GM21390 (cell line): ENCODE results near the gene FSHR.

Experiments
- ATAC-seq: cut with Tn5 transposase; IDR thresholded peaks from one replicate; pipeline ENCODE4 v1.9.1; 2021; ENCODE audit not compliant: unreplicated experiment

Gene FSHR

GRCh38 chr2:48968011-48968410, 186.3 kb downstream of the FSHR start:
- ATAC-seq: no peak

GRCh38 chr2:48965204-48965603, 189.1 kb downstream of the FSHR start:
- no peak for ATAC-seq

- ATAC-seq: no peak
These were observed 193.3 kb downstream of the FSHR start for GRCh38 chr2:48961009-48961408.

DNA sequence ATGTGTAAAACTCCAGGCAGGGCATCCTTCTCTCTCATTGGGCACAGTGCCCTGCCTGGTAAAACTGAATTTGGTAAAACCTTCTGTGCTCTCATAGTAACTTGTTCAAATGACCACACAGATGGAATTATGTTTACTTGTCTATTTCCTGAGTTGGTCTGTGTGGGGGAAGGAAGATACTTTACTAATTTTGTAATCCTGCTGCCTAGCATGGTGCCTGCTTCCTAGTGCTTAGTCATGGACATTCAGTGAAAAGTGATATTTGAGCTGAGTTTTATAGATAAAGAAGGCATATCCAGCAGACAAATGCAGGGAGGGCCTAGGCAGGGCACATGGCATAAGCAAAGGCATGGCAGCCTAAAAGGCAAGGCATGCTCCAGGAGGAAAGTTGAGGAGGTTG, 199.4 kb downstream of the FSHR start:
- ATAC-seq: no peak

DNA sequence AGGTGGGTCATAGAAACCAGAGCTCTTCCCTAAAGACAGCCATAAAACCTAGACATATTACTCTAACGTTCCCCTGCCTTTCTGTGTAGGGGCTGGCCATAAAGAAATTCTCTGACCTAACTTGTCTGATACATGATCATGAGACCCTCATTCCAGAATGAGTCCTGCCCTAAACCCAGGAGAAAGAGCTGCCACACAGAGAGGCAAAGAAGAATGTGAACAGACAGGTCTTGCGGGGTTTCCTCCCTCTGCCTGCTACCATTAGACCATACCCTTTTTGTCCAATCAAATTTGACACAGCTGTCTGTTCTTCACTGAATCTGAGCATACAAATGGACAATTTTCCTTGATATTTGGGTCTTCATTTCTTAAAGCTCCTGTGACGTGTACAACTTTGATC, 200.0 kb downstream of the FSHR start:
- ATAC-seq: no peak

- ATAC-seq: no peak
These were observed 201.7 kb downstream of the FSHR start for GRCh38 chr2:48952614-48953013.

DNA sequence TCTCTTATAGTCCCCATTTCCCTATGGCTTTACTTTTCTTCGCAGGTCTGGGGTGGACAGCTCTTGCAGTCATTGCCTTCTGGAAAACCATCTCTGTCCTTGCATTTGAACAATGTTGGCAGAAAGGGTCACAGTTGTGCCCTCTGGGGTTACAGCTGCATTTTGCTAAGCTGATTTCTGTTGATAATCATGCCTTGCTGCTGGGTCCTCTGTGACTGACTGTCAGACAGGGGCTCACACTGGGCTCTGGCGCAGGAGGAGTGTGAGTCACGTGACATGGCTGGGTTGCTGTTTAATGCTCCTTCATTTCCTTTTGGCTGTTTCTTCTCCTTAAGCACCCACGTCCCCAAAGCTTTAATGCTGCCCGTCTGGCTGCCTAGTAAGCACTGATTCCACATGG, 202.2 kb downstream of the FSHR start:
- ATAC-seq: no peak

DNA sequence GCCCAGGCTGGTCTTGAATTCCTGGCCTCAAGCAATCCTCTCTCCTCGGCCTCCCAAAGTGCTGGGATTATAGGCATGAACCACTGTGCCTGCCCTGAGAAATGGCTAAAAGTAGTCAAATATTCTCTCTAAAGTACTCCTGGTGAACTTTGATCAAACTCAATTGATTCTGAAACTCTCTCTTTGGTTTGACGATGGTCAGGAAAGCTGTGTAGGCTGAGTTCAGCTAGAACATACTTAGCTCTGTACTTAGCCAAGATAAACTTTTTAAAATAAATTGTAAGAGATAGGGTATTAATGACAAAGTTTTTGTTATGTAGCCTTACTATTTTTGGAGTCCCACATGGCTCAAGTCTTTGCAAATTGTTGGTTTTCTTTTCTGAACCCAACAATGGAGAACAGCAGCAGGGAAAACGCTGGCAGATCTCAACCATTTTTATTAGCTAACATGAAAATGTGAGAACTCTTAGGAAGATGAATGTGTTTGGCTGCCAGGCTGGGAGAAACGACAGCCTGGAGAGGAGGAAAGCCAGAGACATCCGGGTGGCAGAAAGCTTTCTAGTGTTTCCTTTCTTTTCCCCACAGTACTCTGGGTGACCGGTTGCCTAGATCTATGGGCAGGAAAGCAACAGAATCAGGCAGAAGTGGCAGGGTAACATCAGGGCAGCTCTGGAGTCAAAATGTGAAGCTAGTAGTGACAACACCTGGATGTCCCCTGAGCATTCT, 205.8 kb downstream of the FSHR start:
- no peak for ATAC-seq

DNA sequence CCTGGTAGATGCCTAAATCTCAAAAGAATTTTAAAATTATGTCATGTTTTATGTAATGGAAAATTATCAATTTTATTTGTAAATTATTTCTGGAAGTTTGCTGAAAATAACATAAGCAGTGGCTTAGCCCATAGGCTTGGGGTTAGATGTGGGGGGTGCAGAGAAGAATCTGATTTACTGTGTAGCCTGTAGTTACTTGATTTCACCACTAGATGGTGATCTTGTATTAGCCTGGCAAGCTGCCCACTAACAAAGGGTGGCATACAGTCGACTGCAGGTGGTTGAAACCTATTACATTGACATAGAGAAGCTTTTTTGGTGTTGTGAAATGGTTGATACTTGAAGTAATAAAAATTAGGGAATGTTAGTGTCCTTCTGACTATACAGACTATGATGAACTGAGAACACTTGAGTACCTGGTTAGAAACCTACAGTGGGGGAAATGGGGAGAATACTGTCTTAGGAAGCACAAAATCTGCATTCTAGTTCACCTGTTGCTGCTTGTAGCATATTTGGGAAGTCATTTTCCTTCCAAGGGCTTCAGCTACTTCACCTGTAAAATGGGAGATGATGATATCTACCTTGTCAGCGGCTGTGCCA, 207.8 kb downstream of the FSHR start:
- ATAC-seq: peak; percentile 98

GRCh38 chr2:48944956-48945355, 209.4 kb downstream of the FSHR start:
- ATAC-seq: no peak

DNA sequence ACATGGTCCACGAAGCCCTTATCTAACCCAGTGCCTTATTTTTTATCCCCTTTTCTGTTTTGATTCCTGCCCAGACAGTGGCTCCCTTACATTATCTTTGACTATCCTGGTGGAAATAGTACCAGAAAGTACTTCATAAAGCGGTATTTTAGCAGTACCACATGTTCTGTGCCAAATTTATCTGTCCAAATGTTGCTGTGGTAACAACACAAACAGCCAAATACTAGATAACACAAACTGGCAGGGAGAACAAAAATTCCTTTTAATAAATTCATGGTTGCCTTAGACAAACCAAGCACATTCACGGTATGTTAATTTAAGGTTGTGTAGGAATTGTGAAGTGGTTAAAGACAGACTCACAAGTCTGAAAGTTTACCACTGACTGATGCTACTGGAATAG, 210.9 kb downstream of the FSHR start:
- no peak for ATAC-seq

GRCh38 chr2:48941908-48942307, 212.4 kb downstream of the FSHR start:
- ATAC-seq: no peak

GRCh38 chr2:48941456-48941855, 212.9 kb downstream of the FSHR start:
- no peak for ATAC-seq

DNA sequence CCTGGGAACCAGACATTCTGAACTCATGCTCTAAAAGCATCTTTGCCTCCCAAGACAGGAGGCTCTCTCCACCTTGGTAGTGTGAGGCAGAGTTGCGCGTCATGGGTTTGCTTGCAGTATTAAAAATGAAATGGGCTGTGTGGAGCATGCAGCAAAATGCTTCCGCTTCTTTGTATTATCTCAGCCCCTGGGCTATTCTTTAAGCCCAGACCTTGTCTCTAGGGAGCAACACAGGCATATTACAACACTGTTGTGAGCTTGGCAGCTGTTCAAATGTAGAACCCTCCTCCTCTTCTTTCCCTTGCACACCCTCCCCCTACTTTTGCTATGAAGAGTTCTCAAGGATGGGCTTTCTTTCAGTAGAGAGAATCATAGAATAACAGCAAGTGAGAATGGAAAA, 213.7 kb downstream of the FSHR start:
- no peak for ATAC-seq

- no peak for ATAC-seq
These were observed 215.1 kb downstream of the FSHR start for GRCh38 chr2:48939232-48939631.

DNA sequence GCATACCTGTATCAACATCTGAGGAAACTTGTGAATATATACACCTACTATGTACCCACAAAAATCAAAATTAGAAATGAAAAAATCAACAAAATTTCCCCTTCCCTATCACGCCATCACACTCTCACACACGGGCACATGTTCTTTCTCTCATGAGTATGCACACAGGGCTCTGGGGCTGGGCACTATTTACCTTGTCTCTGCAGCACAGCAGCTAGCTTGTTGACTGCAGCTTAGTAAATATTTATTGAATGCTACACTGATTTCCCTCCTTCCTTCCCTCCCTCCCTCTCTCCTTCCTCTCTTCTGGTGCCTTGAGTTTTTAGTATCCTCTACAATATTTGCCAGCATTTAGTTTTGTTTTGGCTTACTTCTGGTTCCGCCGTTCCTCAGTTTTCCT, 216.1 kb downstream of the FSHR start:
- ATAC-seq: no peak

GRCh38 chr2:48934807-48935206, 219.5 kb downstream of the FSHR start:
- no peak for ATAC-seq

- no peak for ATAC-seq
These were observed 220.4 kb downstream of the FSHR start for GRCh38 chr2:48933828-48934497.

- no peak for ATAC-seq
These were observed 221.6 kb downstream of the FSHR start for GRCh38 chr2:48932667-48933066.

- no peak for ATAC-seq
These were observed 224.6 kb downstream of the FSHR start for GRCh38 chr2:48929571-48930301.

DNA sequence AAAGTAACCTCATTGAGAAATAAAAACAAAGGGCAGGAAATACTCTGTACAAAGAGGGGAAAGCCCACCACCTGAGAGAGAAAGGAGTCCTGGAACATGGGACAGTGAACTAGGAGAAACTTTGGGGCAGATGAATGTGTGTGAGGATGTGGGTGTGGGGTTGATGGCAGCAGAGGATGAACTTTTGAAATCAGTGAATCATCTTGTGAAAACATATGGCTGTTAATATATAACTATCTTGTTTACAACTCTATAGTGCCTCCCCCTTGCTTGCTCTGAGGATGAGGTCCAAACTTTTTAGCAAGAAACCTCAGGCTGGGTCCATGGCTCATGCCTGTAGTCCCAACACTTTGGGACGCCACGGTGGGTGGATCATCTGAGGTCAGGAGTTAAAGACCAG, 227.0 kb downstream of the FSHR start:
- no peak for ATAC-seq

GRCh38 chr2:48915884-48916283, 238.4 kb downstream of the FSHR start:
- ATAC-seq: no peak
